SK-N-SH (cell line): Measurements from ENCODE around the gene SEZ6L. TPM values are rescaled to one million over a fixed set of nuclear protein-coding genes. Genes with fewer than 3 reads are reported as not detected.

Experiments used
- CTCF ChIA-PET: fragments of 300-600, 350-600 bp; formaldehyde crosslinking; extraction: SDS; loops from one replicate; lab custom pipeline; 2021; lab: Yijun Ruan, JAX
- POLR2A ChIA-PET: fragments of 350-600 bp; sonication (Branson Sonifier 250); formaldehyde crosslinking; extraction: SDS; loops from one replicate; lab custom pipeline; 2020; ENCODE audit warnings: antibody characterized with exemption, inconsistent platforms; lab: Yijun Ruan, JAX
- DNase-seq: peaks from one replicate; pipeline ENCODE4 v3.0.0; 2012
- H2AFZ ChIP-seq: fragments of 200-600 bp; sonication (generic); 2 replicates; pipeline ENCODE4 v1.8.1; 2016; ENCODE audit warnings: antibody characterized with exemption, mild to moderate bottlenecking, low read depth
- H3F3A ChIP-seq: fragments of 200-600 bp; sonication (generic); replicated peaks from 2 replicates; pipeline ENCODE3; 2016; ENCODE audit warnings: antibody characterized with exemption, mild to moderate bottlenecking; ENCODE audit not compliant: insufficient read depth
- H3K27ac ChIP-seq, 2 experiments: fragments of 200-500 bp in 1 of 2; fragments of 200-600 bp in 1 of 2; sonication (Bioruptor generic) in 1 of 2; sonication (generic), shearing (Covaris generic) in 1 of 2; 2 replicates each; pipeline versions ENCODE4 v1.5.1 to v1.6.1; 2014 to 2016; ENCODE audit warnings: low read depth in 2 of 2, inconsistent platforms in 1 of 2, low read length in 1 of 2, mild to moderate bottlenecking in 1 of 2, mixed read lengths in 1 of 2
- H3K27me3 ChIP-seq: fragments of 200-600 bp; sonication (generic), shearing (Covaris generic); 2 replicates; pipeline ENCODE4 v1.6.1; 2016; ENCODE audit warnings: mixed run types; ENCODE audit not compliant: insufficient read depth
- H3K36me3 ChIP-seq, 2 experiments: fragments of 200-500 bp in 1 of 2; fragments of 200-600 bp in 1 of 2; sonication (Bioruptor generic) in 1 of 2; sonication (generic) in 1 of 2; replicated peaks in 1 of 2; 2 replicates each; pipeline versions ENCODE3 to v1.5.1; 2014 to 2016; ENCODE audit warnings: low read length in 1 of 2, mild to moderate bottlenecking in 1 of 2; ENCODE audit not compliant: insufficient read depth in 2 of 2, control insufficient read depth in 1 of 2
- H3K4me1 ChIP-seq, 2 experiments: fragments of 200-500 bp in 1 of 2; fragments of 200-600 bp in 1 of 2; sonication (Bioruptor generic) in 1 of 2; sonication (generic), shearing (Covaris generic) in 1 of 2; 2 replicates each; pipeline versions ENCODE4 v1.5.1 to v1.6.1; 2014 to 2016; ENCODE audit warnings: low read depth in 1 of 2, low read length in 1 of 2, mixed run types in 1 of 2; ENCODE audit not compliant: insufficient read depth in 2 of 2, control insufficient read depth in 1 of 2
- H3K4me2 ChIP-seq: fragments of 200-600 bp; sonication (generic), shearing (Covaris generic); 2 replicates; pipeline ENCODE4 v1.6.1; 2017; ENCODE audit warnings: mixed run types
- H3K4me3 ChIP-seq, 2 experiments: fragments of 200-500 bp in 1 of 2; fragments of 200-600 bp in 1 of 2; sonication (Bioruptor generic) in 1 of 2; sonication (generic), shearing (Covaris generic) in 1 of 2; 2 replicates each; pipeline versions ENCODE4 v1.5.1 to v1.8.1; 2014 to 2016; ENCODE audit warnings: low read depth in 2 of 2, inconsistent platforms in 1 of 2, low read length in 1 of 2, mild to moderate bottlenecking in 1 of 2, mixed read lengths in 1 of 2, moderate library complexity in 1 of 2
- H3K79me2 ChIP-seq: fragments of 200-600 bp; sonication (generic); 2 replicates; pipeline ENCODE4 v1.8.1; 2017; ENCODE audit warnings: mild to moderate bottlenecking; ENCODE audit not compliant: insufficient read depth
- H3K9ac ChIP-seq: fragments of 200-600 bp; sonication (generic); 2 replicates; pipeline ENCODE4 v1.6.1; 2017; ENCODE audit warnings: mixed run types
- H3K9me2 ChIP-seq: fragments of 200-600 bp; sonication (generic); 2 replicates; pipeline ENCODE4 v1.6.1; 2017; ENCODE audit warnings: mixed run types
- H3K9me3 ChIP-seq: fragments of 200-600 bp; sonication (generic); 2 replicates; pipeline ENCODE4 v1.6.1; 2017; ENCODE audit warnings: mixed run types, mild to moderate bottlenecking, moderate library complexity
- H4K20me1 ChIP-seq: fragments of 200-600 bp; sonication (generic); 2 replicates; pipeline ENCODE4 v1.6.1; 2017; ENCODE audit warnings: mild to moderate bottlenecking, mixed run types; ENCODE audit not compliant: insufficient read depth
- CHD2 ChIP-seq: fragments of 150-350 bp; IDR thresholded peaks from 2 replicates; pipeline ENCODE4 v1.6.1; 2018; ENCODE audit warnings: low read length; ENCODE audit not compliant: partially characterized antibody
- ELF1 ChIP-seq: IDR thresholded peaks from 2 replicates; pipeline ENCODE4 v1.4.0; 2012
- RAD21 ChIP-seq: IDR thresholded peaks from 2 replicates; pipeline ENCODE4 v1.6.1; 2012; ENCODE audit warnings: mild to moderate bottlenecking, low read length
- REST ChIP-seq: IDR thresholded peaks from 2 replicates; pipeline ENCODE4 v1.6.1; 2012; ENCODE audit warnings: mild to moderate bottlenecking, low read depth, low read length, moderate library complexity
- RFX5 ChIP-seq: IDR thresholded peaks from 2 replicates; pipeline ENCODE4 v1.6.1; 2012; ENCODE audit warnings: mild to moderate bottlenecking, improper control_type of control experiment, low read length
- RXRA ChIP-seq: IDR thresholded peaks from 2 replicates; pipeline ENCODE4 v1.4.0; 2012; ENCODE audit warnings: low read depth, mild to moderate bottlenecking, borderline replicate concordance
- SIN3A ChIP-seq: IDR thresholded peaks from 2 replicates; pipeline ENCODE4 v1.6.1; 2012; ENCODE audit warnings: low read depth, mild to moderate bottlenecking, low read length, moderate library complexity, borderline replicate concordance
- SMC3 ChIP-seq: IDR thresholded peaks from 2 replicates; pipeline ENCODE4 v1.6.1; 2012; ENCODE audit warnings: low read depth, low read length, improper control_type of control experiment
- TAF1 ChIP-seq: IDR thresholded peaks from 2 replicates; pipeline ENCODE4 v1.6.1; 2012; ENCODE audit warnings: low read depth, mild to moderate bottlenecking, low read length, moderate library complexity, borderline replicate concordance
- WGBS: methylation state at CpG from one replicate; pipeline ENCODE4 v1.1.6; 2017; ENCODE audit warnings: low lambda C conversion rate; 5-methylcytosine and 5-hydroxymethylcytosine counted together
- polyA plus RNA-seq, 3 experiments: library from polyadenylated mRNA; depleted of rRNA; stranded (reverse); fragments of >200 nt; gene quantifications; 2 replicates each; pipeline ENCODE4 v1.2.3, GENCODE V29; 2012
- TF ChIP-seq, protein P1 (sequence below): fragments of 150-350 bp; IDR thresholded peaks from 2 replicates; pipeline ENCODE4 v1.6.1; 2016; ENCODE audit warnings: mild to moderate bottlenecking, low read depth, low read length

Gene SEZ6L
- polyA plus RNA-seq, 1 of the 3 experiments (the other 2 are of a cell fraction) = 0.10 TPM

- DNase-seq = no peak
- Histone ChIP-seq H4K20me1 (no peaks in the 10 kb centered on the region), H3K9me3 (no peaks in the 10 kb centered on the region), H3K27ac (no peak overlapping the region), H3F3A (no peaks in the 10 kb centered on the region), H3K79me2 (no peaks in the 10 kb centered on the region), H3K36me3 (no peaks in the 10 kb centered on the region), H3K27me3 (no peaks in the 10 kb centered on the region), H3K4me3 (no peak overlapping the region), H3K9ac (no peak overlapping the region), H3K4me2 (no peak overlapping the region), H3K9me2 (no peaks in the 10 kb centered on the region), H3K4me1 (no peaks in the 10 kb centered on the region; a peak in 1 of 4 replicates), H2AFZ (no peak overlapping the region)
- ChIA-PET CTCF (no interaction called here), POLR2A (no interaction called here)
- WGBS = 9% methylated on average over 1 of the region's 1 CpG
- TF ChIP-seq, protein P1, sequence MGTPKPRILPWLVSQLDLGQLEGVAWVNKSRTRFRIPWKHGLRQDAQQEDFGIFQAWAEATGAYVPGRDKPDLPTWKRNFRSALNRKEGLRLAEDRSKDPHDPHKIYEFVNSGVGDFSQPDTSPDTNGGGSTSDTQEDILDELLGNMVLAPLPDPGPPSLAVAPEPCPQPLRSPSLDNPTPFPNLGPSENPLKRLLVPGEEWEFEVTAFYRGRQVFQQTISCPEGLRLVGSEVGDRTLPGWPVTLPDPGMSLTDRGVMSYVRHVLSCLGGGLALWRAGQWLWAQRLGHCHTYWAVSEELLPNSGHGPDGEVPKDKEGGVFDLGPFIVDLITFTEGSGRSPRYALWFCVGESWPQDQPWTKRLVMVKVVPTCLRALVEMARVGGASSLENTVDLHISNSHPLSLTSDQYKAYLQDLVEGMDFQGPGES = no peak
- no peak for TF ChIP-seq RXRA
- TF ChIP-seq RAD21 = no peak
- no peak for TF ChIP-seq ELF1
- no peak for TF ChIP-seq SMC3
- TF ChIP-seq REST = no peak
- TF ChIP-seq SIN3A = no peak
- TF ChIP-seq RFX5 = no peak
- TF ChIP-seq TAF1 = no peak
Measured at GRCh38 chr22:26267856-26268255, 98.6 kb downstream of the SEZ6L start.

DNA sequence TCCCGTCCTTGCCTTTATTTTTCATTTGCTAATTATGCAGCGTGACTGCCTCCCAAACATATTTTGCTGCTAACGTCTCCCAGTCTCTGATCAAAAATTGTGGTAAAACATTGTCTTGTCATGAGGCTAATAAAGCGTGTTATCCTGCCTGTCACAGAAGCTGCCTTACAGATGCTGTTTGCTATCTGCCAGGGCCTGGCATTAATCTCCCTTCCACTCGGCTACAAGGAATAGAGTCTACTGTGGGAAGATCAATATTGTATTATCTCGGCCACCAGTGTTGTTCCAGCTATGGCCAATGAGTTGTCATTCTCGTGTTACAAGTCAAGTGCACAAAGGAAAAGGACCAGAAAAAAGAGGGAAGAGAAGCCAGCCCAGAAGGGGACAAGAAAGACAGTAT, 100.3 kb downstream of the SEZ6L start:
- no peaks in the 10 kb centered on the region for H3K36me3 ChIP-seq
- H3F3A ChIP-seq = no peaks in the 10 kb centered on the region
- H3K9me2 ChIP-seq = no peaks in the 10 kb centered on the region
- H3K9ac ChIP-seq = no peak overlapping the region
- WGBS = 21% methylated on average over 7 of the region's 7 CpGs
- ChIA-PET POLR2A (no interaction called here), CTCF (interaction anchor here (1.5 to 1.6 kb wide), 2 partner anchors 61 to 62 kb away, joined by 3 to 4 read pairs; no protein-coding TSS in a partner anchor)
- no peaks in the 10 kb centered on the region for H4K20me1 ChIP-seq
- H3K4me2 ChIP-seq = no peak overlapping the region
- H3K4me3 ChIP-seq = no peak overlapping the region
- no peak for DNase-seq
- H3K79me2 ChIP-seq = no peaks in the 10 kb centered on the region
- H3K9me3 ChIP-seq = no peaks in the 10 kb centered on the region
- H3K27me3 ChIP-seq = no peaks in the 10 kb centered on the region
- no peaks in the 10 kb centered on the region; a peak in 1 of 4 replicates for H3K4me1 ChIP-seq
- no peak overlapping the region for H2AFZ ChIP-seq
- TF ChIP-seq CHD2 = no peak
- TF ChIP-seq, all 33 proteins: peak for 0
- H3K27ac ChIP-seq = no peak overlapping the region
